Cardiac fibroblast (primary cell): Measurements from ENCODE around the gene ACAA2.

Experiments used
- DNase-seq, 2 donors: peaks; one replicate each; pipeline versions ENCODE4 v3.0.0 to v3.0.0-alpha.2; 2010; ENCODE audit warnings: low read depth in 2 of 2
- H3K4me3 ChIP-seq, 2 donors: replicated peaks in 1 of 2; 1 replicate in 1 of 2; 2 replicates in 1 of 2; pipeline ENCODE4 v1.5.1; 2011; ENCODE audit warnings: low read depth in 2 of 2, low read length in 2 of 2, mild to moderate bottlenecking in 2 of 2, moderate library complexity in 1 of 2
- TF ChIP-seq, protein P1 (sequence below): IDR thresholded peaks from one replicate; pipeline ENCODE4 v1.5.1; 2011; ENCODE audit warnings: low read depth, mild to moderate bottlenecking, low read length, inconsistent platforms

ACAA2 gene

GRCh38 chr18:49813319-49814146 lies at the start of gene ACAA2:
Gene ACAA2, minus strand, starts transcription at chr18:49813533. Its CDS starts 49 bp downstream, at chr18:49813484.
- peak; percentile 92 to 94 for DNase-seq
- H3K4me3 ChIP-seq, result peak within 1 kb of the TSS; percentile 83 to 86
- TF ChIP-seq, protein P1, sequence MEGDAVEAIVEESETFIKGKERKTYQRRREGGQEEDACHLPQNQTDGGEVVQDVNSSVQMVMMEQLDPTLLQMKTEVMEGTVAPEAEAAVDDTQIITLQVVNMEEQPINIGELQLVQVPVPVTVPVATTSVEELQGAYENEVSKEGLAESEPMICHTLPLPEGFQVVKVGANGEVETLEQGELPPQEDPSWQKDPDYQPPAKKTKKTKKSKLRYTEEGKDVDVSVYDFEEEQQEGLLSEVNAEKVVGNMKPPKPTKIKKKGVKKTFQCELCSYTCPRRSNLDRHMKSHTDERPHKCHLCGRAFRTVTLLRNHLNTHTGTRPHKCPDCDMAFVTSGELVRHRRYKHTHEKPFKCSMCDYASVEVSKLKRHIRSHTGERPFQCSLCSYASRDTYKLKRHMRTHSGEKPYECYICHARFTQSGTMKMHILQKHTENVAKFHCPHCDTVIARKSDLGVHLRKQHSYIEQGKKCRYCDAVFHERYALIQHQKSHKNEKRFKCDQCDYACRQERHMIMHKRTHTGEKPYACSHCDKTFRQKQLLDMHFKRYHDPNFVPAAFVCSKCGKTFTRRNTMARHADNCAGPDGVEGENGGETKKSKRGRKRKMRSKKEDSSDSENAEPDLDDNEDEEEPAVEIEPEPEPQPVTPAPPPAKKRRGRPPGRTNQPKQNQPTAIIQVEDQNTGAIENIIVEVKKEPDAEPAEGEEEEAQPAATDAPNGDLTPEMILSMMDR, result no peak

DNA sequence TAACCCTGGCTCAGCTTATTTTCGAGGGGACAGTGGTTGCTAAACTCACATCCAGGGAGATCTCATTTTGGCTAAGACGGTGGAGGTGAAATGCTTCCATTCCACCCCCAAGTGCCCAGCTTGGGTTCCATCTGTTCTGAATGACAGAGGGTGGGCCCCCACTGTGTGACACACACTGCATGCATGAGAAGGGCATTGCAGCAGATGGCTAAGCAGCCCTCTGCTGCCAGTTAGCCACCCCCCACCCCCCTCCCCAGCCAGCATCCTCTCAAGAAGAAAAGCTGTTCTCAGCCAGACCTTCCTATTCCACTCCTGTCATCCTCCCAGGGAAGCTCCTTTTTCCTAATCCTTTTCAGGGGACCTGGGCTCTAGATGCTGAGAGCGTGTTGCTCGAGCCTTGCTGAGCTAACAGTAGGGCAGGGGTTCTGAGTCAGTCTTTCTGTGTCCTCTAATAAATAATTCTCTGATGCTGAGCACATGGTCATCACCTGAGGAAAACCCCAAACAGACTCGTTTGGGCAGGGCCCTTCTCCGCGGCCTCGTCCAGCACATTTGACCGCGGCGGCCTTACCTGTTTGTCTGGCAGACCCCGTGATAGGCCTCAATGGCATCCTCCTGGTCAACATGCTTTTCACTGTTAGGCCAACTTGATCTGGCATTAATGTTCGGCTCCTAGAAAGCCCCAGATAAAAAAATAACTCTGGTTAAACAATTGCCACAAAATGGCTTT lies 49.5 kb upstream of the ACAA2 start:
- TF ChIP-seq, protein P1, result no peak
- no peak for DNase-seq
- no peak overlapping the region for H3K4me3 ChIP-seq

GRCh38 chr18:49861659-49862058 lies 48.3 kb upstream of the ACAA2 start:
- no peak overlapping the region for H3K4me3 ChIP-seq
- TF ChIP-seq, protein P1, result peak; percentile 27

DNA sequence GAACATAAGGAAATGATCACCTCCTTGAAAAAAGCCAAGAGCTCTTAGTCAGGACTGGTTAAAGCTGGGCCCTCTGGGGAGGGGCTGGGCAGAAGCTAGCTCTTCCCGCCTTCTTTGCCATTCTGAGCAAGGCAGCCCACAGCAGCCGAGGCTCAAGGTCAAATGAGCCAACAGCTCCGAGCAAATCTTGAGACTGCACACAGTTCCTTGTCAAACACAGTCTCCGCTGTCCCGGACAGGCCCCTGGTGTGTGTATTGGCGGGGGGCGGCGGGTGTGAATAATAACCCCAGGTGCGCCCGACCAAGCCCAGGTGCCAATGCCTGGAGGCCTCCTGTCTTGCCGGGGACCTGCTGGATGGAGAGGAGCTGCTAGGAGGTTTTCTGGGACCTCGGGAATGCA lies 46.4 kb upstream of the ACAA2 start:
- no peak for DNase-seq
- no peak overlapping the region for H3K4me3 ChIP-seq
- TF ChIP-seq, protein P1, result no peak

More at GRCh38 chr18:49861659-49862058, 48.3 kb upstream of the ACAA2 start:
- DNase-seq, result peak; percentile 20 to 24

GRCh38 chr18:49859021-49859359 lies 45.7 kb upstream of the ACAA2 start:
- TF ChIP-seq, protein P1, result no peak
- DNase-seq, result no peak
- H3K4me3 ChIP-seq, result no peak overlapping the region

DNA sequence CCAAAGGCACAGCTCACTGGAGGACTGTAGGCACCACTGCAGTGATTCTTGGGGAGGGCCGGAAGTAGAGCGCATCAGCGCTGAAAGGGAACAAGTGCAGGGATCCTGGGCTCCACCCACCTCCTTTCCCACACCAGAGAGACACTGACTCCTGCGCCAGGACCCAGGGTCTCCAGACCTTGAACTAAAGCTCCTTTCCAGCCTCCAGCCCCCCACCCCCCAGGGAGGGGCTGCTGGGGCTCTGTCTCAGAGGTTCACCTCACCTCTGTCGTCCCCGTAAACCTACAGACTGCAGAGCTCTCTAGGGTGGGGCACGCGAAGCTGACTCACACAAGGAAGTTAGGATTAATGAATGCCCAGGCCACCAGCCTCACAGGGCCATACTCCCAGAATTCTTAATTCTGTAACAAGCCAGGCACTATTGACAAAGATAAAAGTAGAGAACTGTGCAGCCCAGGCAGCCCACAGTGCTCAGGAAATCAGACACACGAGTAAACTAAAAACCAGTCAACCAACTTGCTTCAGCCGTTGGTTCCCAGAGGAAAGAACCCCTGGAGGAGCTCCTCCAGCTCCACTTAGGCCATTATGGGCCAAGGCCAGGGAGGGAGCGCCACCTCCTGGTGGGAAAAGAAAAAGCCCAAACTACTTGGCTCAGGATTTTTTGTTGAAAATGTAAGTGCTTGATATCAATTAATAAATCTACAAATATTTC lies 45.1 kb upstream of the ACAA2 start:
- TF ChIP-seq, protein P1, result peak; percentile 93
- no peak overlapping the region for H3K4me3 ChIP-seq
- peak; percentile 83 to 84 for DNase-seq
